Upper lobe of right lung (tissue), 1 donor: ENCODE results near the gene OGDHL. TPM values are rescaled to one million over a fixed set of nuclear protein-coding genes. Genes with fewer than 3 reads are reported as not detected.

Experiments used
- ATAC-seq: fragments of 200-7000 bp; cut with Tn5 transposase; one replicate; pipeline ENCODE4 v1.9.1; 2020; ENCODE audit warnings: mild to moderate bottlenecking, moderate library complexity
- DNase-seq: peaks from one replicate; pipeline ENCODE4 v3.0.0-alpha.2; 2020
- H3K27ac ChIP-seq: fragments of 200-600 bp; one replicate; pipeline ENCODE4 v1.8.0; 2022
- H3K27me3 ChIP-seq: fragments of 200-600 bp; one replicate; pipeline ENCODE4 v1.8.0; 2022; ENCODE audit warnings: mild to moderate bottlenecking
- H3K36me3 ChIP-seq: fragments of 200-600 bp; one replicate; pipeline ENCODE4 v1.8.0; 2022
- H3K4me1 ChIP-seq: fragments of 200-600 bp; one replicate; pipeline ENCODE4 v1.8.0; 2022
- H3K4me3 ChIP-seq: fragments of 200-600 bp; one replicate; pipeline ENCODE4 v1.8.0; 2022; ENCODE audit warnings: mild to moderate bottlenecking
- H3K9me3 ChIP-seq: fragments of 200-600 bp; one replicate; pipeline ENCODE4 v1.8.0; 2022
- CTCF ChIP-seq: fragments of 200-600 bp; IDR thresholded peaks from one replicate; pipeline ENCODE4 v1.8.0; 2022; ENCODE audit warnings: antibody characterized with exemption
- intact Hi-C: fragments of 100-400 bp; cut with DNase I; formaldehyde crosslinking; loops from one replicate; pipeline ENCODE4 v1.11.0; 2022
- long read RNA-seq: library from polyadenylated mRNA; unstranded; transcript quantifications from one replicate; pipeline ENCODE4 v2.0.0, GENCODE V29; 2021
- total RNA-seq: library from RNA; stranded (reverse); fragmentation: NEBNext Ultra II Directional; extraction: Animal tissue kit (Norgen Biotek cat#: 25700); gene quantifications from one replicate; pipeline ENCODE4 v1.2.1, GENCODE V29; 2021
- donor health status: DM: no; HTN: yes; CAD: no; lungs with severe emphysema.

OGDHL gene
- 0.69 TPM for total RNA-seq
- long read RNA-seq, partial matches to known transcripts, result 1 of 1 reads
- long read RNA-seq, other reads (novel, unspliced or antisense), result 0 of 1 reads

GRCh38 chr10:49761789-49762565 lies at the start of gene OGDHL:
TSS of gene OGDHL (minus strand) at chr10:49762323. CDS start at chr10:49758592, 3,731 bp downstream.
- intact Hi-C loops, result no loop called here
- Histone ChIP-seq H3K27me3 (peaks cover 29% of the 10 kb centered on the region), H3K9me3 (no peaks in the 10 kb centered on the region), H3K27ac (no peak within 1 kb of the TSS), H3K4me3 (peak within 1 kb of the TSS; percentile 49), H3K4me1 (no peaks in the 10 kb centered on the region), H3K36me3 (no peaks in the 10 kb centered on the region)
- DNase-seq (peak; percentile 78), ATAC-seq (peak; percentile 85)
- TF ChIP-seq CTCF, result no peak

DNA sequence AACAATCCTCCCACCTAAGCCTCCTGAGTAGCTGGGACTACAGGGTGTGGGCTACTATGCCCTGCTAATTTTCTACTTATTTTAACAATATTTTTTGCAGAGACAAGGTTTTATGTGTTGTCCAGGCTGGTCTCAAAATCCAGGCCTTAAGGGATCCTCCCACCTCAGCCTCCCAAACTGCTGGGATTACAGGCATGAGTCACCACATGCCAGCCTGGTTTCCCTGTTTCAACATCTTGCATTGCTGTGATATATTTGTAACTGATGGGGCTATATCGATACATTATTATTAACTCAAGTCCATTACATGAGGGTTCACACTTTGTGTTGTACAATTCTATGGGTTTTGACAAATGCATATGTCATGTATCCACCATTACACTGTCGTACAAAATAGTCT lies 41.9 kb upstream of the OGDHL start:
- Histone ChIP-seq H3K36me3 (no peaks in the 10 kb centered on the region), H3K4me3 (no peak overlapping the region), H3K9me3 (no peaks in the 10 kb centered on the region), H3K27ac (no peak overlapping the region), H3K4me1 (no peaks in the 10 kb centered on the region), H3K27me3 (no peaks in the 10 kb centered on the region)
- TF ChIP-seq CTCF, result no peak
- ATAC-seq (no peak), DNase-seq (no peak)
- intact Hi-C loops, result no loop called here

GRCh38 chr10:49798275-49798674 lies 36.2 kb upstream of the OGDHL start:
- H3K9me3 ChIP-seq, result no peaks in the 10 kb centered on the region
- H3K4me3 ChIP-seq, result no peak overlapping the region
- H3K36me3 ChIP-seq, result no peaks in the 10 kb centered on the region
- intact Hi-C loops, result no loop called here
- no peaks in the 10 kb centered on the region for H3K4me1 ChIP-seq
- no peak overlapping the region for H3K27ac ChIP-seq
- H3K27me3 ChIP-seq, result no peaks in the 10 kb centered on the region
- no peak for DNase-seq
- ATAC-seq, result no peak
- no peak for TF ChIP-seq CTCF

DNA sequence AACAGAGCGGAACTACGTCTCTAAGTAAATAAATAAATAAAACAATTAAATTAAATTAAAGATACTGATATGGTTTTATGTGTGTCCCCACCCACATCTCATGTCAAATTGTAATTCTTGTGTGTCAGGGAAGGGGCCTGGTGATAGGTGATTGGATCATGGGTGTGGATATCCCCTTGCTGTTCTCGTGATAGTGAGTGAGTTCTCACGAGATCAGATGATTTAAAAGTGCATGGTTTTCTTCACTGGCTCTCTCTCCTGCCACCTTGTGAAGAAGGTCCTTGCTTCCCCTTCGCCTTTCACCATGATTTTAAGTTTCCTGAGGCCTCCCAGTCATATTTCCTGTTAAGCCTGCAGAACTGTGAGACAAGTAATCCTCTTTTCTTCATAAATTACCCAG lies 29.0 kb upstream of the OGDHL start:
- Histone ChIP-seq H3K36me3 (no peaks in the 10 kb centered on the region), H3K9me3 (no peaks in the 10 kb centered on the region), H3K27ac (no peak overlapping the region), H3K4me1 (no peaks in the 10 kb centered on the region), H3K27me3 (no peaks in the 10 kb centered on the region), H3K4me3 (no peak overlapping the region)
- no peak for TF ChIP-seq CTCF
- ATAC-seq, result no peak
- intact Hi-C loops, result no loop called here
- no peak for DNase-seq

GRCh38 chr10:49784681-49785080 lies 22.6 kb upstream of the OGDHL start:
- H3K9me3 ChIP-seq, result no peaks in the 10 kb centered on the region
- no peaks in the 10 kb centered on the region for H3K4me1 ChIP-seq
- DNase-seq, result no peak
- no peaks in the 10 kb centered on the region for H3K36me3 ChIP-seq
- H3K27me3 ChIP-seq, result no peaks in the 10 kb centered on the region
- intact Hi-C loops, result no loop called here
- H3K4me3 ChIP-seq, result no peak overlapping the region
- TF ChIP-seq CTCF, result no peak
- no peak overlapping the region for H3K27ac ChIP-seq
- no peak for ATAC-seq
